NCI-H1694 (cell line): ENCODE measurements around the gene MCRIP2.

Experiments
- DNase-seq: peaks from one replicate; lab custom pipeline; 2025; lab: John Stamatoyannopoulos, UW

Gene MCRIP2

GRCh38 chr16:648071-648780 is 6.6 kb downstream of the MCRIP2 start:
- no peak for DNase-seq

- peak; percentile 68 for DNase-seq
These were observed 7.4 kb downstream of the MCRIP2 start, which contains the start of gene WDR90 for GRCh38 chr16:648781-649589. Gene WDR90, plus strand, starts transcription at chr16:649365. Its CDS starts 52 bp downstream, at chr16:649417.

- DNase-seq = no peak
These were observed 8.0 kb downstream of the MCRIP2 start for GRCh38 chr16:649631-650030.

GRCh38 chr16:651844-652243 is 10.2 kb downstream of the MCRIP2 start:
- DNase-seq = no peak

GRCh38 chr16:652454-653305 is 11.1 kb downstream of the MCRIP2 start:
- DNase-seq = no peak

GRCh38 chr16:654034-654433 is 12.4 kb downstream of the MCRIP2 start:
- DNase-seq = no peak

GRCh38 chr16:657487-657886 is 15.9 kb downstream of the MCRIP2 start:
- no peak for DNase-seq

GRCh38 chr16:658679-659571 is 17.3 kb downstream of the MCRIP2 start:
- no peak for DNase-seq

GRCh38 chr16:659618-660017 is 18.0 kb downstream of the MCRIP2 start:
- DNase-seq = no peak

- no peak for DNase-seq
These were observed 18.5 kb downstream of the MCRIP2 start for GRCh38 chr16:660132-660458.

- no peak for DNase-seq
These were observed 19.0 kb downstream of the MCRIP2 start for GRCh38 chr16:660459-661183.

GRCh38 chr16:661184-661821 is 19.7 kb downstream of the MCRIP2 start:
- no peak for DNase-seq

GRCh38 chr16:662095-662494 is 20.5 kb downstream of the MCRIP2 start:
- DNase-seq = no peak

- no peak for DNase-seq
These were observed 21.0 kb downstream of the MCRIP2 start for GRCh38 chr16:662597-662996.

- DNase-seq = no peak
These were observed 24.9 kb downstream of the MCRIP2 start for GRCh38 chr16:666572-666971.

GRCh38 chr16:667113-667779 is 25.6 kb downstream of the MCRIP2 start:
- no peak for DNase-seq

- peak; percentile 43 for DNase-seq
These were observed 26.3 kb downstream of the MCRIP2 start, which contains the start of gene RHOT2 for GRCh38 chr16:667780-668518. Gene RHOT2, plus strand, starts transcription at chr16:668132. Its CDS starts 68 bp downstream, at chr16:668200.

- DNase-seq = no peak
These were observed 27.0 kb downstream of the MCRIP2 start for GRCh38 chr16:668519-669171.
